Spleen (tissue), 11 donors: Measurements from ENCODE around the gene LGR6. TPM values are rescaled to one million over a fixed set of nuclear protein-coding genes. Genes with fewer than 3 reads are reported as not detected.

ENCODE experiments used
- DNase-seq: peaks from one replicate; pipeline ENCODE4 v3.0.0-alpha.2; 2020
- H3K27ac ChIP-seq, 8 donors: fragments of 200-600 bp; sonication (generic) in 7 of 8; 1 replicate in 4 of 8; 2 replicates in 4 of 8; pipeline versions ENCODE4 v1.5.0 to v1.8.0; 2016 to 2021; ENCODE audit warnings: inconsistent platforms in 4 of 8, mild to moderate bottlenecking in 4 of 8, moderate library complexity in 1 of 8
- H3K27me3 ChIP-seq, 7 donors: fragments of 200-600 bp; sonication (generic) in 6 of 7; replicated peaks in 1 of 7; 1 replicate in 4 of 7; 2 replicates in 3 of 7; pipeline versions ENCODE4 v1.5.0 to v1.8.0; 2016 to 2021; ENCODE audit warnings: inconsistent platforms in 3 of 7, mild to moderate bottlenecking in 1 of 7
- H3K36me3 ChIP-seq, 6 donors: fragments of 200-600 bp; sonication (generic) in 5 of 6; 1 replicate in 4 of 6; 2 replicates in 2 of 6; pipeline versions ENCODE4 v1.5.0 to v1.8.0; 2016 to 2021; ENCODE audit warnings: inconsistent platforms in 2 of 6
- H3K4me1 ChIP-seq, 6 donors: fragments of 200-600 bp; sonication (generic) in 5 of 6; 1 replicate in 3 of 6; 2 replicates in 3 of 6; pipeline versions ENCODE4 v1.5.0 to v1.8.0; 2016 to 2021; ENCODE audit warnings: inconsistent platforms in 3 of 6
- H3K4me3 ChIP-seq, 8 donors: fragments of 200-600 bp; sonication (generic) in 7 of 8; 1 replicate in 4 of 8; 2 replicates in 4 of 8; pipeline versions ENCODE4 v1.5.0 to v1.8.0; 2016 to 2021; ENCODE audit warnings: inconsistent platforms in 4 of 8, mild to moderate bottlenecking in 4 of 8, moderate library complexity in 2 of 8
- H3K9me3 ChIP-seq, 8 donors: fragments of 200-600 bp; sonication (generic) in 7 of 8; 1 replicate in 4 of 8; 2 replicates in 4 of 8; pipeline versions ENCODE4 v1.5.0 to v1.8.0; 2016 to 2021; ENCODE audit warnings: inconsistent platforms in 4 of 8
- CTCF ChIP-seq, 11 experiments: fragments of 200-600 bp in 7 of 11; fragments of 450-650 bp in 4 of 11; sonication (generic) in 4 of 11; IDR thresholded peaks in 8 of 11; conservative IDR thresholded peaks in 3 of 11; 1 replicate in 7 of 11; 2 replicates in 4 of 11; pipeline versions ENCODE4 v1.4.0 to v1.8.0; 2016 to 2021; ENCODE audit warnings: antibody characterized with exemption in 11 of 11, inconsistent platforms in 4 of 11, mild to moderate bottlenecking in 1 of 11
- POLR2A ChIP-seq, 3 donors: fragments of 450-650 bp; IDR thresholded peaks; one replicate each; pipeline ENCODE4 v1.5.1; 2017; ENCODE audit warnings: antibody characterized with exemption in 3 of 3, mild to moderate bottlenecking in 1 of 3
- POLR2AphosphoS5 ChIP-seq, 3 donors: sonication (generic); formaldehyde crosslinking; IDR thresholded peaks; one replicate each; pipeline ENCODE4 v1.5.1; 2017; ENCODE audit warnings: antibody characterized with exemption in 3 of 3
- WGBS, 5 donors: extraction: QIAGEN DNeasy Blood & Tissue Kit in 3 of 5; methylation state at CpG; one replicate each; pipeline versions ENCODE4 v1.1.5 to v1.1.7; 2013 to 2018; 5-methylcytosine and 5-hydroxymethylcytosine counted together
- intact Hi-C: fragments of 100-400 bp; cut with DNase I; formaldehyde crosslinking; loops from one replicate; pipeline ENCODE4 v1.15.0; 2023; ENCODE audit warnings: low total_unique reads
- polyA plus RNA-seq, 3 donors: library from polyadenylated mRNA; stranded (reverse); fragments of 200-250 nt; gene quantifications; one replicate each; pipeline ENCODE4 v1.2.1, GENCODE V29; 2013
- total RNA-seq, 7 donors: library from RNA; depleted of rRNA in 3 of 7; stranded (reverse); fragments of >200 nt in 3 of 7; fragmentation: NEBNext Ultra II Directional in 4 of 7; extraction: Animal tissue kit (Norgen Biotek cat#: 25700) in 4 of 7; gene quantifications; one replicate each; pipeline versions ENCODE4 v1.1.0 to v1.2.1, GENCODE V29; 2016 to 2021
- donor health status: healthy with polysubstance abuse.
- donor health status: DM: no; HTN: no; CAD: no; lungs with moderate emphysema.
- donor health status: DM: no; HTN: no; CAD: no.
- donor health status: Bipolar disorder and iron deficiency.
- donor health status: healthy.
- donor health status: DM: no; HTN: no; CAD: no.
- donor health status: DM: yes; HTN: yes; CAD: no.

LGR6 gene
- total and polyA plus RNA-seq, 10 donors, result 0.61 to 24.5 (median 5.3) TPM

GRCh38 chr1:202304375-202304774, 110.8 kb downstream of the LGR6 start:
- no peaks in the 10 kb centered on the region for H3K27me3 ChIP-seq
- no peak overlapping the region for H3K4me3 ChIP-seq
- H3K36me3 ChIP-seq, result no peaks in the 10 kb centered on the region
- no peak for DNase-seq
- H3K9me3 ChIP-seq, result no peaks in the 10 kb centered on the region
- peak overlapping the region in 1 of 8 donors; percentile 31 for H3K27ac ChIP-seq
- intact Hi-C loops, result no loop called here
- H3K4me1 ChIP-seq, result peaks cover 0 to 6% (median 0%) of the 10 kb centered on the region in 6 donors
- 53 to 89% (median 77%) methylated on average over 9 of the region's 9 CpGs for WGBS, 5 donors
- TF ChIP-seq POLR2A (IDR thresholded peaks at IDR 0.05) (no peak), POLR2AphosphoS5 (IDR thresholded peaks at IDR 0.05) (peak in 2 of 3 donors; percentile 37 to 42)

- DNase-seq, result no peak
- Histone ChIP-seq H3K9me3 (no peaks in the 10 kb centered on the region), H3K27ac (no peak overlapping the region), H3K4me1 (peaks cover 0 to 6% (median 0%) of the 10 kb centered on the region in 6 donors), H3K27me3 (no peaks in the 10 kb centered on the region), H3K4me3 (no peak overlapping the region), H3K36me3 (no peaks in the 10 kb centered on the region)
- intact Hi-C loops, result no loop called here
- WGBS, 5 donors, result 27 to 50% (median 33%) methylated on average over 1 of the region's 1 CpG
- TF ChIP-seq POLR2A (IDR thresholded peaks at IDR 0.05), result no peak
Measured at GRCh38 chr1:202305168-202305567, 111.6 kb downstream of the LGR6 start.

- H3K27ac ChIP-seq, result no peak overlapping the region
- intact Hi-C loops, result no loop called here
- DNase-seq, result no peak
- 70 to 92% (median 82%) methylated on average over 4 to 9 of the region's 9 CpGs for WGBS, 5 donors
- H3K4me1 ChIP-seq, result peaks cover under 1 to 8% (median under 1%) of the 10 kb centered on the region in 6 donors
- H3K27me3 ChIP-seq, result peaks cover 0 to 2% (median 0%) of the 10 kb centered on the region in 7 donors
- no peaks in the 10 kb centered on the region for H3K9me3 ChIP-seq
- H3K36me3 ChIP-seq, result no peaks in the 10 kb centered on the region
- H3K4me3 ChIP-seq, result no peak overlapping the region
- TF ChIP-seq POLR2AphosphoS5 (IDR thresholded peaks at IDR 0.05) (no peak), CTCF (IDR thresholded peaks at IDR 0.05 in 8 of 11, conservative IDR thresholded peaks at IDR 0.05 in 3 of 11) (no peak), POLR2A (IDR thresholded peaks at IDR 0.05) (no peak)
Measured at GRCh38 chr1:202306535-202307345, 113.1 kb downstream of the LGR6 start.

- Histone ChIP-seq H3K9me3 (no peaks in the 10 kb centered on the region), H3K27me3 (peaks cover 0 to 11% (median 0%) of the 10 kb centered on the region in 7 donors), H3K4me1 (peaks cover 4 to 9% (median 7%) of the 10 kb centered on the region in 6 donors), H3K27ac (no peak overlapping the region), H3K36me3 (no peaks in the 10 kb centered on the region), H3K4me3 (no peak overlapping the region)
- intact Hi-C loops, result loop anchor here (10.0 kb wide), 1 partner anchor 45 kb away; no protein-coding TSS in a partner anchor
- no peak for DNase-seq
- TF ChIP-seq POLR2AphosphoS5 (IDR thresholded peaks at IDR 0.05), result no peak
- TF ChIP-seq POLR2A (IDR thresholded peaks at IDR 0.05), result no peak
- no peak for TF ChIP-seq CTCF (IDR thresholded peaks at IDR 0.05 in 8 of 11, conservative IDR thresholded peaks at IDR 0.05 in 3 of 11)
Measured at GRCh38 chr1:202310071-202310725, 116.6 kb downstream of the LGR6 start.

GRCh38 chr1:202310746-202311145, 117.1 kb downstream of the LGR6 start:
- WGBS, 5 donors, result 88 to 96% (median 95%) methylated on average over 3 of the region's 3 CpGs
- Histone ChIP-seq H3K27me3 (peaks cover 0 to 11% (median 0%) of the 10 kb centered on the region in 7 donors), H3K9me3 (no peaks in the 10 kb centered on the region), H3K4me1 (peaks cover 4 to 14% (median 7%) of the 10 kb centered on the region in 6 donors), H3K27ac (no peak overlapping the region), H3K4me3 (no peak overlapping the region), H3K36me3 (no peaks in the 10 kb centered on the region)
- no peak for DNase-seq
- no peak for TF ChIP-seq POLR2A (IDR thresholded peaks at IDR 0.05)
- no peak for TF ChIP-seq CTCF (IDR thresholded peaks at IDR 0.05 in 8 of 11, conservative IDR thresholded peaks at IDR 0.05 in 3 of 11)
- no peak for TF ChIP-seq POLR2AphosphoS5 (IDR thresholded peaks at IDR 0.05)
- intact Hi-C loops, result loop anchor here (10.0 kb wide), 1 partner anchor 46 kb away; no protein-coding TSS in a partner anchor
